Smooth muscle cell of bladder (primary cell): ENCODE results near the gene GBGT1. TPM values are rescaled to one million over a fixed set of nuclear protein-coding genes. Genes with fewer than 3 reads are reported as not detected.

Experiments
- total RNA-seq: library from RNA; depleted of rRNA; stranded (reverse); fragments of >200 nt; gene quantifications from 2 replicates; pipeline ENCODE4 v1.2.3, GENCODE V29; 2014

Gene GBGT1
- 6.8 and 7.8 TPM in 2 replicates for total RNA-seq

GRCh38 chr9:133163504-133164172 lies at the start of gene GBGT1:
GBGT1 (minus strand) TSS chr9:133163914; CDS start chr9:133162412, 1,502 bp downstream.

GRCh38 chr9:133208880-133209300 lies 45.2 kb upstream of the GBGT1 start, which contains the start of gene OBP2B:
OBP2B (minus strand) TSS chr9:133209250; CDS start chr9:133209199, 51 bp downstream.

DNA sequence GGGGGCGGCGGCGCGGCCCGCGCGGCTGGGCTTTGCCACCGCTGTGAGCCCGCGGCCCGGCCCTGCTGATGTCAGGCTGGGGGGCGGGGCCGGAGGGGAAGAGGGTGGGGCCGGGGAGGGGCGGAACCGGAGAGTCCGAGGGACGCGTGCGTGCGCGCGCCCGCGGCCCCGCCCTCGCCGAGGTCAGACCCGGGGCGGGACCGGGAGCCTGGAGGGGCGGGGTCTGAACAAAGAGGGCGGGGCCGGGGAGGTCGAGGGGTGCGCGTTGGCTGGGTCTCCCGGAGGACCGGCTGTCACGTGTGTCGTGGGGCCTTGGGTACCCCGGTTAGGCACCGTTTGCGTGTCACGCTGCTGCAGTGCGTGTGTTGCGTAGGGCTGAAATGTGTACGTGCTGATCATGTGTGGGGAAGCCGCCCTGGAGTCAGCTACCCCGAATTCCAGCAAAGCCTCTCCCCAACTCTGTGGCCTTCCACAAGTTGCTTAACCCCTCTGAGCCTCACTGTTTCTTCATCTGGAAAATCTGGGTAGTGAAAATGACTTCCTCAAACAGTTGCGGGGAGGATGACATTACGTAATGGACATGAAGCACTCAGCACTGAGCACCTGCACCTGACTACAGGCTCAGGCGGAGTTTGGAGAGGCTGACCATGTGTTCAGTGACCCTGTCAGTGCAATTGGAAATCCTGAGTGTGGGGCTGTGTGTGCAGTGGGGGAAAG lies 42.4 kb downstream of the GBGT1 start, which contains the start of gene RALGDS:
Gene RALGDS, minus strand, starts transcription at position 43 of the 717 bp plus-strand sequence. CDS start 86 bp downstream, outside the sequence.

Other genes with a start within 250 kb of the GBGT1 start
- 26.5 and 34.3 TPM in 2 replicates for gene TSC1, start 219.3 kb downstream of the GBGT1 start, total RNA-seq
- not detected in 2 replicates for gene GFI1B, start 185.2 kb downstream of the GBGT1 start, total RNA-seq
- 30.3 and 32.6 TPM in 2 replicates for gene GTF3C5, start 132.9 kb downstream of the GBGT1 start, total RNA-seq
- 0.14 and 0.18 TPM in 2 replicates for gene CEL, start 101.9 kb downstream of the GBGT1 start, total RNA-seq
- 16.5 and 25.2 TPM in 2 replicates for gene RALGDS, start 42.7 kb downstream of the GBGT1 start, total RNA-seq
- gene OBP2B, start 45.3 kb upstream of the GBGT1 start, total RNA-seq, result not detected in 2 replicates
- gene ABO, start 111.3 kb upstream of the GBGT1 start, total RNA-seq, result not detected in 2 replicates
- 7.4 and 11.6 TPM in 2 replicates for gene SURF6, start 172.3 kb upstream of the GBGT1 start, total RNA-seq
- gene MED22, start 184.2 kb upstream of the GBGT1 start, total RNA-seq, result 7.7 and 9.5 TPM in 2 replicates
- gene RPL7A, start 184.3 kb upstream of the GBGT1 start, total RNA-seq, result 2,732 and 3,145 TPM in 2 replicates
- 35.4 and 45.7 TPM in 2 replicates for gene SURF1, start 192.6 kb upstream of the GBGT1 start, total RNA-seq
- 9.8 and 11.6 TPM in 2 replicates for gene SURF2, start 192.6 kb upstream of the GBGT1 start, total RNA-seq
- 474 and 583 TPM in 2 replicates for gene SURF4, start 212.1 kb upstream of the GBGT1 start, total RNA-seq
- 0.55 and 0.57 TPM in 2 replicates for gene STKLD1, start 212.5 kb upstream of the GBGT1 start, total RNA-seq